ENCODE data around the gene MAPK12.

DNA sequence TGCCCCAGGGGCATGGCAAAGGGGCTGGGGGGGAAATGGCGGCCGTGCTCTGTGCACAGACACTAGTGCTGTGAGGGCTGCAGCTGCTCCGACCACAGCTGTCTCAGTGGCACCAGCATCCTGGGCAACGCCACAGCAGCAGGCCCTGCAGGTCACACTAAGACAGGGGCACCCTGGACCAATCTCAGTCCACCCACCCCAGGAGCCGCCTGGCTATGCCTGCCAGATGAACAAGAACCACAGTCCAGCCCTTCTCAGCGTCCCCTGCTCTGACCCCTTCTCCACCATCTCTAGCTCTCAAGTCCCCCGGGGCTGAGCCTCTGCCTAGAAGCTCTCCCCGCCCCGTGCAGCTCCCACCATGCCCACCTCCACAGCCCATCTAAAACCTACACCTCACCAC lies 33.1 kb downstream of the MAPK12 start:
- TF ChIP-seq, protein P1, sequence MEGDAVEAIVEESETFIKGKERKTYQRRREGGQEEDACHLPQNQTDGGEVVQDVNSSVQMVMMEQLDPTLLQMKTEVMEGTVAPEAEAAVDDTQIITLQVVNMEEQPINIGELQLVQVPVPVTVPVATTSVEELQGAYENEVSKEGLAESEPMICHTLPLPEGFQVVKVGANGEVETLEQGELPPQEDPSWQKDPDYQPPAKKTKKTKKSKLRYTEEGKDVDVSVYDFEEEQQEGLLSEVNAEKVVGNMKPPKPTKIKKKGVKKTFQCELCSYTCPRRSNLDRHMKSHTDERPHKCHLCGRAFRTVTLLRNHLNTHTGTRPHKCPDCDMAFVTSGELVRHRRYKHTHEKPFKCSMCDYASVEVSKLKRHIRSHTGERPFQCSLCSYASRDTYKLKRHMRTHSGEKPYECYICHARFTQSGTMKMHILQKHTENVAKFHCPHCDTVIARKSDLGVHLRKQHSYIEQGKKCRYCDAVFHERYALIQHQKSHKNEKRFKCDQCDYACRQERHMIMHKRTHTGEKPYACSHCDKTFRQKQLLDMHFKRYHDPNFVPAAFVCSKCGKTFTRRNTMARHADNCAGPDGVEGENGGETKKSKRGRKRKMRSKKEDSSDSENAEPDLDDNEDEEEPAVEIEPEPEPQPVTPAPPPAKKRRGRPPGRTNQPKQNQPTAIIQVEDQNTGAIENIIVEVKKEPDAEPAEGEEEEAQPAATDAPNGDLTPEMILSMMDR (IDR thresholded peaks at IDR 0.05) = no peak
- no peak for TF ChIP-seq EZH2 (IDR thresholded peaks at IDR 0.05; ENCODE audit: borderline replicate concordance, insufficient read depth, low read depth, low read length, poor library complexity, severe bottlenecking)

Measured in B cell (primary cell).